Erythroblast (primary cell): ENCODE data around the gene AQP6.

ENCODE experiments used
- GATA1 ChIP-seq: IDR thresholded peaks from 2 replicates; pipeline ENCODE4 v1.6.1; 2011; ENCODE audit warnings: low read depth, mild to moderate bottlenecking, control low read depth, low read length, moderate library complexity
- POLR2A ChIP-seq: IDR thresholded peaks from 2 replicates; pipeline ENCODE4 v1.6.1; 2011; ENCODE audit warnings: mild to moderate bottlenecking, low read length

DNA sequence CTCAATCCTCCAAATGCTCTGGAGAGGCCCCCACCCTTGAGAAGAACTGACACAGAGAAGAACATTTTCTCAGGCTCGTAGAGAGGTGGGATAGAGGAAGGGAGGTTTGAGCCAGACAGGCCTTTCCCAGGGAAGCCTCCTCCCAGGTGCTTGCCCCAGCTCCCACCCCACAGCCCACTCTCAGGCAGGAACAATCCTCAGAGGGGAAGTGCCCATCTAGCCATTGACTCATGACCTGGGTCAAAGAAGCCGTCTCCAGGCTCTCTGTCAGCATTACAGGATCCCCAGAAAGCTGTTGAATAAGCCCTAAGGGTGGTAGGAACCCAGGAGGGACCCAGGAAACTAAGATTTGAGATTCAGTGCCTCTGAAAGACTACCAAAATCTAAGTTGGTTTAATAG is 3.8 kb downstream of the AQP6 start:
- no peak for TF ChIP-seq POLR2A
- TF ChIP-seq GATA1: no peak
